Measurements from ENCODE around the gene METTL21C.

DNA sequence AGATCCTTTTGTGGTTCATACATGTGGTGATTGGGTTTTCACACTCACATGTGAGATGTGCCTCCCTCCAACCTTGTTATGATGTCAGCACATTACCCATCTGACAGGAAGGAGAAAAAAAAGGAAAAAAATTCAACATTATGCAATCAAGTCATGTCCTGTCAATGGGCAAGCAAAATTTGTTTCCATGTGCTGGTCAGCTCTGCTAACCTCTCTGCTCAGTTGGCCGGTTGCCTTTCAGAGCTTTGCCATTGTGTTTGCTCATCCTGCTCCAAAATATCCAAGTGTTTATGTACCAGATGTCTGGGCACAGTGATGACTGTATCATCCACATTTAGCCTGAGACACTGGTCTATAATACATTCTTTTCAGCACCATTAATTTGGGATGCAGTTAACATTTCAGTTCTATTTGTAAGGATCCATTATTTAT, 27.0 kb upstream of the METTL21C start:
- TF ChIP-seq, protein P1, sequence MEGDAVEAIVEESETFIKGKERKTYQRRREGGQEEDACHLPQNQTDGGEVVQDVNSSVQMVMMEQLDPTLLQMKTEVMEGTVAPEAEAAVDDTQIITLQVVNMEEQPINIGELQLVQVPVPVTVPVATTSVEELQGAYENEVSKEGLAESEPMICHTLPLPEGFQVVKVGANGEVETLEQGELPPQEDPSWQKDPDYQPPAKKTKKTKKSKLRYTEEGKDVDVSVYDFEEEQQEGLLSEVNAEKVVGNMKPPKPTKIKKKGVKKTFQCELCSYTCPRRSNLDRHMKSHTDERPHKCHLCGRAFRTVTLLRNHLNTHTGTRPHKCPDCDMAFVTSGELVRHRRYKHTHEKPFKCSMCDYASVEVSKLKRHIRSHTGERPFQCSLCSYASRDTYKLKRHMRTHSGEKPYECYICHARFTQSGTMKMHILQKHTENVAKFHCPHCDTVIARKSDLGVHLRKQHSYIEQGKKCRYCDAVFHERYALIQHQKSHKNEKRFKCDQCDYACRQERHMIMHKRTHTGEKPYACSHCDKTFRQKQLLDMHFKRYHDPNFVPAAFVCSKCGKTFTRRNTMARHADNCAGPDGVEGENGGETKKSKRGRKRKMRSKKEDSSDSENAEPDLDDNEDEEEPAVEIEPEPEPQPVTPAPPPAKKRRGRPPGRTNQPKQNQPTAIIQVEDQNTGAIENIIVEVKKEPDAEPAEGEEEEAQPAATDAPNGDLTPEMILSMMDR (IDR thresholded peaks at IDR 0.05; ENCODE audit: insufficient read depth, low read length), result no peak
- TF ChIP-seq GABPA (IDR thresholded peaks at IDR 0.05; ENCODE audit: low read depth), result no peak
- TF ChIP-seq POLR2AphosphoS5 (IDR thresholded peaks at IDR 0.05; ENCODE audit: low read depth), result no peak
- TF ChIP-seq SPI1 (IDR thresholded peaks at IDR 0.05; ENCODE audit: borderline replicate concordance, low read depth), result no peak
- TF ChIP-seq, protein P2, sequence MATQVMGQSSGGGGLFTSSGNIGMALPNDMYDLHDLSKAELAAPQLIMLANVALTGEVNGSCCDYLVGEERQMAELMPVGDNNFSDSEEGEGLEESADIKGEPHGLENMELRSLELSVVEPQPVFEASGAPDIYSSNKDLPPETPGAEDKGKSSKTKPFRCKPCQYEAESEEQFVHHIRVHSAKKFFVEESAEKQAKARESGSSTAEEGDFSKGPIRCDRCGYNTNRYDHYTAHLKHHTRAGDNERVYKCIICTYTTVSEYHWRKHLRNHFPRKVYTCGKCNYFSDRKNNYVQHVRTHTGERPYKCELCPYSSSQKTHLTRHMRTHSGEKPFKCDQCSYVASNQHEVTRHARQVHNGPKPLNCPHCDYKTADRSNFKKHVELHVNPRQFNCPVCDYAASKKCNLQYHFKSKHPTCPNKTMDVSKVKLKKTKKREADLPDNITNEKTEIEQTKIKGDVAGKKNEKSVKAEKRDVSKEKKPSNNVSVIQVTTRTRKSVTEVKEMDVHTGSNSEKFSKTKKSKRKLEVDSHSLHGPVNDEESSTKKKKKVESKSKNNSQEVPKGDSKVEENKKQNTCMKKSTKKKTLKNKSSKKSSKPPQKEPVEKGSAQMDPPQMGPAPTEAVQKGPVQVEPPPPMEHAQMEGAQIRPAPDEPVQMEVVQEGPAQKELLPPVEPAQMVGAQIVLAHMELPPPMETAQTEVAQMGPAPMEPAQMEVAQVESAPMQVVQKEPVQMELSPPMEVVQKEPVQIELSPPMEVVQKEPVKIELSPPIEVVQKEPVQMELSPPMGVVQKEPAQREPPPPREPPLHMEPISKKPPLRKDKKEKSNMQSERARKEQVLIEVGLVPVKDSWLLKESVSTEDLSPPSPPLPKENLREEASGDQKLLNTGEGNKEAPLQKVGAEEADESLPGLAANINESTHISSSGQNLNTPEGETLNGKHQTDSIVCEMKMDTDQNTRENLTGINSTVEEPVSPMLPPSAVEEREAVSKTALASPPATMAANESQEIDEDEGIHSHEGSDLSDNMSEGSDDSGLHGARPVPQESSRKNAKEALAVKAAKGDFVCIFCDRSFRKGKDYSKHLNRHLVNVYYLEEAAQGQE (IDR thresholded peaks at IDR 0.05; ENCODE audit: insufficient replicate concordance, low read depth), result no peak
